Measurements from ENCODE around the gene P2RY8.
"Not testable (repeated sequence)": the region's sequence is repeated elsewhere in the genome, so short reads cannot be mapped to it uniquely, and the experiment has no call there.

Gene P2RY8

GRCh38 chrX:1444561-1445500, 92.2 kb downstream of the P2RY8 start:
- no peak for DNase-seq (ENCODE audit: low read depth)

GRCh38 chrX:1443496-1444075, 93.4 kb downstream of the P2RY8 start:
- DNase-seq (ENCODE audit: low read depth): no peak

GRCh38 chrX:1442724-1443367, 94.1 kb downstream of the P2RY8 start:
- no peak for DNase-seq (ENCODE audit: low read depth)

GRCh38 chrX:1442016-1442665, 94.8 kb downstream of the P2RY8 start:
- no peak for DNase-seq (ENCODE audit: low read depth)

DNA sequence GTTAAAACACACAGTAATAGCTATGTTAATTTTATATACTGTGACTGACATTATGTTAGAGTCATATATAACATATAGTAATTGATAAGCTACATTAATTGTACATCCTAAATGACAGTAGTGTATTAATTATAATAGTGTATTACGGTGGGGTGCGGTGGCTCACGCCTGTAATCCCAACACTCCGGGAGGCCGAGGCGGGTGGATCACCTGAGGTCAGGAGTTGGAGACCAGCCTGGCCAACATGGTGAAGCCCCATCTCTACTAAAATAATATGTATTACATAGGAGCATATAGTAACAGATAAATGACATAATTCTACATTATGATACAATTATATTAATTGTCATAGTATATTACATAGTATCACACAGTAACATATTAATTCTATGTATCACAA, 96.5 kb downstream of the P2RY8 start:
- no peak for DNase-seq (ENCODE audit: low read depth)

GRCh38 chrX:1435241-1435895, 101.6 kb downstream of the P2RY8 start:
- no peak for DNase-seq (ENCODE audit: low read depth)

- DNase-seq (ENCODE audit: low read depth): no peak
These were observed 102.1 kb downstream of the P2RY8 start for GRCh38 chrX:1434871-1435240.

DNA sequence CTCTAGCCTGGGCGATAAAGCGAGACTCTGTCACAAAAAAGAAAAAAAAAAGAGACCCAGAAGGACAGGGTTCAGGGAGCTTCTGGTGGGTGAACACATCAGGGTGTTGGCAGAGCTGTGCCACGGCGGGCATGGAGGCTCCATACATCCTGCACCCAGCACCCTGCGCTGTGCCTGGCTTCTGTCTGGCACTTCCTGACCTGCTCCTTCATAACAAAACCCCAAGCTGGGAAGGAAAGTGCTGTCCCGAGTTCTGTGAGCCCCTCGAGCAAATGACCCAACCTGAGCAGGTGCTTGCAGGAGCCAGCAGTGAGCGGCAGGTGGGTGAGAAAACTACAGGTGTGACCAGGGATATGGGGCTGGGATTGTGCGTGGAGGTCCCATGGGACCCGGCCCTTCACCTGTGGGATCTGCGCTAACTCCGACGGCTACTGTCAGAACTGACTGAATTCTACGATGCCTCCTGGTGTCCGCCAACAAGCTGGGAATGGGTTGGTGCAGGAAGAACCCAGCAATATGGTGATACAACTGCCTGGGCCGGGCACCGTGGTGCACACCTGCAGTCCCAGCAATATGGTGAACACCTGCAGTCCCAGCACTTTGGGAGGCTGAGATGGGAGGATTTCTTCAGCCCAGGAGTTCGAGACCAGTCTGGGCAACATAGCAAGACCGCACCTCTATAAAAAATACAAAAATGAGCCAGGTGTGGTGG, 103.2 kb downstream of the P2RY8 start:
- DNase-seq (ENCODE audit: low read depth): no peak

GRCh38 chrX:1430451-1430850, 106.5 kb downstream of the P2RY8 start:
- DNase-seq (ENCODE audit: low read depth): no peak

DNA sequence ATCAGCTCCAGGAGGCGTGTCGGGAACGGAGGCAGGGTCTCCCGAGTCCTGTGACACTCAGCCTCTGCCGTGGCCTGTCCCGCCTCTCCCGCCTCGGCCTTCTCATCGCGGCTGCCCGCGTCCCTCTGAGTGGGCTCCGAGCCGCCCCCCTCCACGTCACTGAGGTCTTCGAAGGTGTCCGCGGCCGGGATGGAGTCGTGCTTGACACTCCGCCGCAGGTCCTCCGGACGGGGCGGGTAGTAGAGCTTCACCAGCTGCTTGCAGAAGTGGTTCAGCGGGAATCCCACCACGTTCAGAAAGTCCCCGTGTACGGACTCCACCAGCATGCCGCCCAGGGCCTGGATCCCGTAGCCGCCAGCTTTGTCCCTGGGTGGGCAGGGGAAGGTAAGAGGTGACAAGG, 109.2 kb downstream of the P2RY8 start:
- DNase-seq (ENCODE audit: low read depth): no peak

- not testable (repeated sequence) for DNase-seq (ENCODE audit: low read depth)
These were observed 110.7 kb downstream of the P2RY8 start for GRCh38 chrX:1426321-1426720.

- no peak for DNase-seq (ENCODE audit: low read depth)
These were observed 111.6 kb downstream of the P2RY8 start for GRCh38 chrX:1425381-1425780.

DNA sequence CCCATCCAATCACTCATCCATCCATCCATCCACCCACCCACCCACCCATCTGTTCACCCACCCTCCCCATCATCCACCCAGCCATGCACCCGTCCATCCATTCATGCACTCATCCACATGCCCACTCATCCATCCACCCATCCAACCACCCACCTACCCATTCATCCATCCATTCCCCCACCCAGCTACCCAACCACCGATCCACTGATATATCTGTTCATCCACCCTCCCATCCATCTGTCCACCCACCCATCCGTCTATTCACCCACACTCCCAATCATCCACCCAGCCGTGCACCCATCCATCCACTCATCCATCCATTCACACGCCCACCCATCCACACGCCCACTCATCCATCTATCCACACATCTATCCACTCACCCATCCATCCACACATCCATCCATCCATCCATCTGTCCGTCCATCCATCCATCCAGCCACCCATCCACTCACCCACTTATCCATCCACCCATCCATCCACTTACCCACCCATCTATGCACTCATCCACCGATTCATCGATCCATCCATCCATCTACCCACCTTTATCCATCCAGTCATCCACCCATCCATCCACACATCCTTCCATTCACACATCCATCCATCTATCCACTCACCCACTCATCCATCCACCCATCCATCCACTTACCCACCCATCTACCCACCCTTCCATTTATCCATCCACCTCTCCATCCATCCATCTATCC, 112.7 kb downstream of the P2RY8 start:
- DNase-seq (ENCODE audit: low read depth): no peak

GRCh38 chrX:1423215-1423614, 113.8 kb downstream of the P2RY8 start:
- DNase-seq (ENCODE audit: low read depth): no peak

DNA sequence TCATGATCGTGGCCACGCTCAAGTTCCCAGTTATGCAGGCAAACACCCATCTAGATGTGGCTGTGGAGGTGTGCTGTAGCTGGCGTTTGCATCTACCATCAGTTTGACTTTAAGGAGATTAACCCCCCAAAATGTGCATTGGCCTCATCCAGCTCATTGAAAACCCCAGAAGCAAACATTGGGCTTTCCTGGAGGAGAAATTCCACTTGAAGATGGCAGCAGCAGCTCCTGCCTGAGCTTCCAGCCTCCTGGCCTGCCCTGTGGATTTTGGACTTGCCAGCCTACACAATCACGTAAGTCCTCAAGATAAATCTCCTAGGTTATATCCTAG, 114.9 kb downstream of the P2RY8 start:
- no peak for DNase-seq (ENCODE audit: low read depth)

GRCh38 chrX:1421433-1422134, 115.4 kb downstream of the P2RY8 start:
- DNase-seq (ENCODE audit: low read depth): no peak

GRCh38 chrX:1420371-1420770, 116.6 kb downstream of the P2RY8 start:
- no peak for DNase-seq (ENCODE audit: low read depth)

DNA sequence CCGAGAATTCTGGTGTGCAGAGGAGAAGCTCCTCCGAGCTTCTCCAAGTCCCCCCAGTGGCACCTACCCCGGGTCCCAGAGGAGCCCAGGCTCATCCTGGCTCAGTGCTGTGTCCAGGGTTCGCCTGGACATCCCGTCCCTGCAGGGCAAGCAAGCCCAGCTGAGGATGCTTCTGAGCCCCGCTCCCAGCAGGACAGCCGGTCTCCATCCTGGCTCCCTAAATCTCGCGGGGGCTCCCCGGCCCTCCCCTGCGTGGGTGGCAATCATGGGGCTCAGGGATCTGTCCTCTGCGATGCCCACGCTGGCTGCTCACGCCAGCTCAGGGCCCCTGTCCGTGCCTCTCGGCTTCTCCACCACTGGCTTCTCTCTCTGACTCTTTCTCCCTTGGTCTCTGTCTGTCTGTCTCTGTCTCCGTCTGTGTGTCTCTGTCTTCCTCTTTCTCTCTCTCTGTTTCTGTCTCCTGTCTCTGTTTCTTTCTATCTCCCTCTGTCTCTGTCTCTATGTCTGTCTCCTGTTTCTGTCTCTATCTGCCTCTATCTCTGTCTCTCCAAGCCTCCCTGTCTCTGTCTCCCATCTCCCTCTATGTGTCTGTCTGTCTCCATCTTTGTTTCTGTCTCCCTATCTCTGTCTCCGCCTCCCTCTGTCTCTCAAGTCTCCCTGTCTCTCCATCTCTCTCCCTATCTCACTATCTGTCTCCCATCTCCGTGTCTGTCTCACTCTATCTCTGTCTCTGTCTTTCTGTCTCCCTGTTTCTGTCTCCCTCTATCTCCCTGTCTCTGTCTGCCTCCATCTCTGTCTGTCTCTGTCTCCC, 117.2 kb downstream of the P2RY8 start:
- DNase-seq (ENCODE audit: low read depth): no peak

GRCh38 chrX:1418901-1419544, 118.0 kb downstream of the P2RY8 start:
- no peak for DNase-seq (ENCODE audit: low read depth)
